Activated T-helper 1 cell treated with anti-CD3 and anti-CD28 coated beads, Interleukin-12 subunit alpha, Interleukin-12 subunit beta, Interleukin-2, Interleukin-4 antibody, amounts not matched to agents 30 ng/mL and 10 ng/mL and 1 ng/mL, durations not matched to agents 14 hours and 24 hours and 36 hours (primary cell): Measurements from ENCODE around the gene TOX2. TPM values are rescaled to one million over a fixed set of nuclear protein-coding genes. Genes with fewer than 3 reads are reported as not detected.

Experiments used
- DNase-seq: peaks from one replicate; pipeline ENCODE4 v3.0.0; 2021; ENCODE audit warnings: low spot score
- H3K27ac Mint-ChIP-seq: one replicate; pipeline ENCODE4 v1.8.0; 2021; ENCODE audit warnings: mild to moderate bottlenecking, mixed read lengths
- H3K27me3 Mint-ChIP-seq: one replicate; pipeline ENCODE4 v1.8.0; 2022; ENCODE audit warnings: mild to moderate bottlenecking, moderate library complexity, mixed read lengths; ENCODE audit not compliant: insufficient read depth
- H3K36me3 Mint-ChIP-seq: one replicate; pipeline ENCODE4 v1.8.0; 2021; ENCODE audit warnings: low read depth, mixed read lengths
- H3K4me1 Mint-ChIP-seq: one replicate; pipeline ENCODE4 v1.8.0; 2021; ENCODE audit warnings: low read depth, mixed read lengths
- H3K4me3 Mint-ChIP-seq: one replicate; pipeline ENCODE4 v1.8.0; 2021; ENCODE audit warnings: mild to moderate bottlenecking, moderate library complexity, mixed read lengths
- H3K9me3 Mint-ChIP-seq: one replicate; pipeline ENCODE4 v1.8.0; 2021; ENCODE audit warnings: mixed read lengths
- intact Hi-C: fragments of 100-400 bp; cut with micrococcal nuclease; formaldehyde crosslinking; loops from one replicate; pipeline ENCODE4 v1.15.1; 2024
- total RNA-seq: library from RNA; stranded (reverse); gene quantifications from 2 replicates; pipeline ENCODE4 v1.2.3, GENCODE V29; 2022

TOX2 gene
- 4.0 and 4.8 TPM in 2 replicates for total RNA-seq

GRCh38 chr20:43914311-43915210, at the start of gene TOX2:
TOX2 (plus strand) TSS chr20:43914852; CDS start chr20:43914892, 40 bp downstream.
- H3K9me3 Mint-ChIP-seq = peaks cover 20% of the 10 kb centered on the region
- peaks cover 5% of the 10 kb centered on the region for H3K36me3 Mint-ChIP-seq
- peaks cover 37% of the 10 kb centered on the region for H3K27me3 Mint-ChIP-seq
- DNase-seq = peak; percentile 42
- peak within 1 kb of the TSS; percentile 81 for H3K27ac Mint-ChIP-seq
- H3K4me3 Mint-ChIP-seq = peak within 1 kb of the TSS; percentile 87
- peaks cover 29% of the 10 kb centered on the region for H3K4me1 Mint-ChIP-seq
- intact Hi-C loops = loop anchor here (1.0 to 10.0 kb wide), 5 partner anchors 11 to 250 kb away; partner anchors contain the start of gene MYBL2

GRCh38 chr20:43868091-43868490, 46.6 kb upstream of the TOX2 start:
- no peak overlapping the region for H3K27ac Mint-ChIP-seq
- H3K4me1 Mint-ChIP-seq = no peaks in the 10 kb centered on the region
- H3K27me3 Mint-ChIP-seq = peaks cover 3% of the 10 kb centered on the region
- no peaks in the 10 kb centered on the region for H3K9me3 Mint-ChIP-seq
- no peak for DNase-seq
- no peak overlapping the region for H3K4me3 Mint-ChIP-seq
- no peaks in the 10 kb centered on the region for H3K36me3 Mint-ChIP-seq
- intact Hi-C loops = no loop called here

- H3K27ac Mint-ChIP-seq = no peak overlapping the region
- H3K4me3 Mint-ChIP-seq = no peak overlapping the region
- DNase-seq = no peak
- intact Hi-C loops = no loop called here
- no peaks in the 10 kb centered on the region for H3K4me1 Mint-ChIP-seq
- H3K9me3 Mint-ChIP-seq = no peaks in the 10 kb centered on the region
- no peaks in the 10 kb centered on the region for H3K36me3 Mint-ChIP-seq
- H3K27me3 Mint-ChIP-seq = peaks cover 18% of the 10 kb centered on the region
Observed at GRCh38 chr20:43870484-43870883, 44.2 kb upstream of the TOX2 start.

GRCh38 chr20:43878776-43879175, 35.9 kb upstream of the TOX2 start:
- intact Hi-C loops = no loop called here
- Mint-ChIP-seq H3K27me3 (peaks cover 21% of the 10 kb centered on the region), H3K9me3 (no peaks in the 10 kb centered on the region), H3K4me1 (no peaks in the 10 kb centered on the region), H3K36me3 (peaks cover 2% of the 10 kb centered on the region), H3K4me3 (no peak overlapping the region), H3K27ac (no peak overlapping the region)
- DNase-seq = no peak

- Mint-ChIP-seq H3K36me3 (peaks cover 4% of the 10 kb centered on the region), H3K27me3 (peaks cover 32% of the 10 kb centered on the region), H3K4me3 (no peak overlapping the region), H3K9me3 (peaks cover 27% of the 10 kb centered on the region), H3K4me1 (no peaks in the 10 kb centered on the region), H3K27ac (no peak overlapping the region)
- intact Hi-C loops = no loop called here
- DNase-seq = no peak
Observed at GRCh38 chr20:43893930-43894329, 20.7 kb upstream of the TOX2 start.

GRCh38 chr20:43894491-43894890, 20.2 kb upstream of the TOX2 start:
- no peaks in the 10 kb centered on the region for H3K4me1 Mint-ChIP-seq
- no peak for DNase-seq
- H3K9me3 Mint-ChIP-seq = peaks cover 24% of the 10 kb centered on the region
- no peak overlapping the region for H3K27ac Mint-ChIP-seq
- peaks cover 3% of the 10 kb centered on the region for H3K36me3 Mint-ChIP-seq
- no peak overlapping the region for H3K4me3 Mint-ChIP-seq
- H3K27me3 Mint-ChIP-seq = peaks cover 30% of the 10 kb centered on the region
- intact Hi-C loops = no loop called here

- Mint-ChIP-seq H3K4me1 (no peaks in the 10 kb centered on the region), H3K9me3 (peaks cover 18% of the 10 kb centered on the region), H3K4me3 (no peak overlapping the region), H3K27me3 (peaks cover 25% of the 10 kb centered on the region), H3K27ac (no peak overlapping the region), H3K36me3 (peaks cover 2% of the 10 kb centered on the region)
- DNase-seq = no peak
- intact Hi-C loops = no loop called here
Observed at GRCh38 chr20:43895235-43895634, 19.4 kb upstream of the TOX2 start.

- H3K36me3 Mint-ChIP-seq = no peaks in the 10 kb centered on the region
- no peak overlapping the region for H3K27ac Mint-ChIP-seq
- H3K4me1 Mint-ChIP-seq = no peaks in the 10 kb centered on the region
- peaks cover 16% of the 10 kb centered on the region for H3K27me3 Mint-ChIP-seq
- DNase-seq = no peak
- intact Hi-C loops = no loop called here
- H3K9me3 Mint-ChIP-seq = peaks cover 15% of the 10 kb centered on the region
- no peak overlapping the region for H3K4me3 Mint-ChIP-seq
Observed at GRCh38 chr20:43899274-43900120, 15.2 kb upstream of the TOX2 start.

- no peaks in the 10 kb centered on the region for H3K36me3 Mint-ChIP-seq
- intact Hi-C loops = no loop called here
- H3K4me1 Mint-ChIP-seq = no peaks in the 10 kb centered on the region
- H3K27ac Mint-ChIP-seq = no peak overlapping the region
- no peak overlapping the region for H3K4me3 Mint-ChIP-seq
- no peak for DNase-seq
- H3K27me3 Mint-ChIP-seq = peaks cover 16% of the 10 kb centered on the region
- peaks cover 15% of the 10 kb centered on the region for H3K9me3 Mint-ChIP-seq
Observed at GRCh38 chr20:43900121-43900466, 14.6 kb upstream of the TOX2 start.

- no peaks in the 10 kb centered on the region for H3K36me3 Mint-ChIP-seq
- no peaks in the 10 kb centered on the region for H3K4me1 Mint-ChIP-seq
- intact Hi-C loops = no loop called here
- no peak for DNase-seq
- no peak overlapping the region for H3K27ac Mint-ChIP-seq
- peaks cover 15% of the 10 kb centered on the region for H3K9me3 Mint-ChIP-seq
- peaks cover 16% of the 10 kb centered on the region for H3K27me3 Mint-ChIP-seq
- no peak overlapping the region for H3K4me3 Mint-ChIP-seq
Observed at GRCh38 chr20:43900496-43900895, 14.2 kb upstream of the TOX2 start.

- Mint-ChIP-seq H3K27ac (no peak overlapping the region), H3K9me3 (peaks cover 15% of the 10 kb centered on the region), H3K36me3 (no peaks in the 10 kb centered on the region), H3K4me3 (no peak overlapping the region), H3K27me3 (peaks cover 16% of the 10 kb centered on the region), H3K4me1 (no peaks in the 10 kb centered on the region)
- intact Hi-C loops = no loop called here
- DNase-seq = no peak
Observed at GRCh38 chr20:43901296-43901695, 13.4 kb upstream of the TOX2 start.

- DNase-seq = no peak
- peaks cover 1% of the 10 kb centered on the region for H3K36me3 Mint-ChIP-seq
- H3K27ac Mint-ChIP-seq = no peak overlapping the region
- peaks cover 6% of the 10 kb centered on the region for H3K27me3 Mint-ChIP-seq
- no peak overlapping the region for H3K4me3 Mint-ChIP-seq
- H3K9me3 Mint-ChIP-seq = peaks cover 29% of the 10 kb centered on the region
- H3K4me1 Mint-ChIP-seq = no peaks in the 10 kb centered on the region
- intact Hi-C loops = no loop called here
Observed at GRCh38 chr20:43903953-43904826, 10.5 kb upstream of the TOX2 start.
